ENCODE measurements around the gene PHLPP1.
"Not testable (repeated sequence)": the region's sequence is repeated elsewhere in the genome, so short reads cannot be mapped to it uniquely, and the experiment has no call there.

The PHLPP1 gene

GRCh38 chr18:62776024-62776570, 60.8 kb downstream of the PHLPP1 start:
- no peak for DNase-seq

GRCh38 chr18:62777814-62778213, 62.5 kb downstream of the PHLPP1 start:
- no peak for DNase-seq

DNA sequence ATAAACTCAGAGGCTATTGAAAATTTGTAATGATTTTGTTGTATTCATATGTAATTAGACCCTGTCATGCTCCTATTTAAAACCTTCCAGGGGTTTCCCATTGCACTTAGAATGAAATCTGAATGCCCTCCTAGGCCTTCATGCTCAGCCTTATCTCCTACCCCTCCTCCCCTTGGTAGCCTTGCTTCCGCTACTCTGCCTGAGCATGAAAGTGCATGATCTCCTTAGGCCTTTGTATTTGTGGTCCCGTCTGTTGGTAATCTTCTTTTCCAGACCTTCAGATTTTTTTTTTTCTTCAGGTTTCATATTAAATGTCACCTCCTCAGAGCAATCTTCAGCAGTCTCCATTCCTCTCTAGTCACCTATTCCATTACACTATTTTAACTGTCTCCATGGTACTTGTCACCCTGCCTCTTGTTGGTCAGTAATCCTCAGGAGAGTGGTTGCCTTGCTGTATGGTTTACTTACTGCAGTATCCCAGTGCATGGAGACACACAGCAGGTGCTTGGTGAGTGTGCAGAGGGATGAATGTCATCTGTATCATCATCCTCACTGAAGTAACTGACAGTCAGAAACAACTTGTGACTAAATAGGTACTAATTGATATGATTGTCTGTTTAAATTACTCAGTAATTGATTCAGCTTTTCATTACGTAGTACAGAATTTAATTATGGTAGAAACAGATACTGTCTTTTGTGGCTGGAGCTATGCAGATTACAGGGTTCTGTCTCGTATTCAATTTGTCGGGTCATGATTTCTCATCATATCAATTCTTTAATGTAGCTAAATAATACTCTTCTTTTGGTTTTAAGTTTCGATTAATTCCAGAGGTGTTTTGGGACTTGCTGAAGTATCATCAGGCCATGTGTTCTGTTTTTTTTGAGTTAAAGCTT, 63.9 kb downstream of the PHLPP1 start:
- DNase-seq = no peak

DNA sequence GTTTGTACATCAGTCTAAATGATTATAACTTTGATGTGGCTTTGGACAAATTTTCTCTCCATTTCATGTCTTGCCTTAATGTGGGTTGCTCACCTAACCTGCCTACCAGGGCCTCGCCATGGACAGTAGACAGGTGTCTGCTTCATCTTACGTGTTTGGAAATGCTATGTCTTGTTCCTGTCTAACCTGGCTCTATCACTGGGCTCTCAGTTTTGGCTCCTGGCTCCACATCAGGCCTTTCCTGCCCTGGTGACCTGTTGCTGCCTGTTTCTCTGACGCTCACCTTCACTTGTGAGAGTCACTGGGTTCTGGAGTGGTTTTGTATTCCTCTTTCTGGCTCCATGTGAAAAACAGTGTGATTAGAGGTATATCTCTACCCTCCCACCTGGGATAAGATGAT, 65.9 kb downstream of the PHLPP1 start:
- no peak for DNase-seq

- no peak for DNase-seq
Observed at GRCh38 chr18:62781893-62782292, 66.6 kb downstream of the PHLPP1 start.

GRCh38 chr18:62784338-62784965, 69.1 kb downstream of the PHLPP1 start:
- no peak for DNase-seq

- DNase-seq = no peak
Observed at GRCh38 chr18:62784966-62785413, 69.6 kb downstream of the PHLPP1 start.

DNA sequence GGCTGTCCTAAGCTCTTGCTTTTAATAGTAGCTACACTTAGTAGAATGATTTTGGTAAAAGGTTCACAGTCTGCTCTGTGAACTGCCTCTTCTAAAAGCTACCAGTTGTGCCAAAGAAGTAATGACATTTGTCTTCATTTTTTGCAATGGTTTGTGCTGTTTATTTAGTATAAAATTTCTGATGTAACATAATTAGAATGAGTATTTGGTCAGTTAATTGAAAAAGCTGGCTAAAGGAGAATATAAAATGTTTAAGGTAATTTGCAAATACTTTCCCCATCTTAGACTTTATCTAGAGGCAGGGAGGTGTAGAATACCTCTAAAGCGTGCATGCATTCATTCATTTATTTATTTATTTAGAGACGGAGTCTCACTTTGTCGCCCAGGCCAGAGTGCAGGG, 71.3 kb downstream of the PHLPP1 start:
- no peak for DNase-seq

GRCh38 chr18:62788111-62788510, 72.8 kb downstream of the PHLPP1 start:
- DNase-seq = no peak

DNA sequence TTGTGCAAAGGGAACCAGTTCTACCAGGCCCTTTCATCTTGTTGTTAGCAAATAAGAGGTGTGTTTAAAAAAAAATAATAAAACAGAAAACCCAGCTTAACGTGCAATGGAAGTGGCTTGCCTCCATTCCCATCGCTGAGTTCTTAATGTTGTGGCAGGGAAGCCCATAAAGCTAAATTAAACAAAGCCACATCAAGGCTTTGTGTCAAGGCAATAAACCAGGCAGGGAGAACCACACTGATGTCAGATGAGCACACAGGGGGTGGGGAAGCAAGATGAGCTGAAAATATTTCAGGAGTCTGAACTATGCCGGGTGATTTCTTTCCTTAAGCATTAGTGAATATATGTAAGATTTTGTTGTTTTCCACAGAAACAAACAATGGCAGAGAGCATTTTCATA, 73.5 kb downstream of the PHLPP1 start:
- DNase-seq = no peak

DNA sequence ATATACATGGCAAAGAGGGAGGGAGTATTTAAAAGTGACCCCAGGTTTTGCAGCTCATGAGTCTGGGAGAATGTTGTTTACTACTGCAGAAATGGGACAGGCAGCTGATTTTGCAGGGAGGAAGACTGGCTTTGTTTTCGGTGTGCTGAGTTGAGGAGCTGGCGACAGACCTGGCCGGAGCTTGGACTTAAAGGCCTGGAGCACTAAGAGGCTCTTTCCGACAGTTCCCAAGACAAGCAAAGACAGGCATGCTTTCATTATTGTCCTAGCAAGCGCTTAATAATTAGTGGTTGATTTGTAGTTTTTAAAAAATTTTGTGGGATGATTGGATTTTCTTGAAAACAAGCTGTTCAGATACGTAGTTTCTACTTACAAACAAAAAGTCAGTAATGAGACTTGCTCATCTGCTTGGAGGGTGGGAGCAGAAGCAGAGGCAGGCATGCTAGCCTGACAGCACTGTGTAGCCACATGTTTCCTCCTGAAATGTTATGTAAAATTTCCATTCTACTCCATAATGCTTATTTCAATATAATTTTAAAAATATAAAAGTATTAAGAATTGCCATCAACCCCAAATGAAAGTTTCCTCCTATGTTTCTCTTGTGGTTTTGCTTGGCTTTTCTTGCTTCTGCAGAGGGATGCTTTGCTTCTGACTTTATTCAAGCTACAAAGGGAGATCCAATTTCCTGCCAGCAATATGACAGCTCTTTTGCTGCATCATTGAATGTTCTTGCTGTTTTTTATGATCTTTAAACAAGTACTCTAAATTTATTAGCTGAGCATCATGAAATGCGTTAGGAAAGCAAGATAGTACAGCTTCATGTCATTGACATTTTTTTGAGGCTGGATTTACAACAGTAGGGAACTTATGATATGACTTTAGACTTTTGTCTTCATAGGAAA, 75.8 kb downstream of the PHLPP1 start:
- DNase-seq = no peak

DNA sequence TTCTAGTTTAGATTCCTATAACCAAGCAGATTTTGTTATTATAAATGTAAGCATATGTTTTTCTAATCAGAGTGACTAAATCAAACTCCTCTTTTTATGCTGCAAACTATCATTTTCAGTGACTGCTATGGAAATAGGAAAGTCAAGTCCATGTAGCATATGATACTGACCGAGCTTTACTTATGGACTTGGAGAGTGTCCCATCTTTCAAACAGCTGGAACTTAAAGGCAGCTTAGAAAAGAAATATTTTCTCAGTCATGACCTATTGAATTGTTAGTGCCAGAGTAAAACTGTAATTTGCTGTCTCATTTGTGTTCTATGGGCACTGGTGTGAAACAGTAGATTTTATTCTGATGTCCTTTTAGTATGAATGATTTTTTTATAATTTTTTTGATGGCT, 76.7 kb downstream of the PHLPP1 start:
- no peak for DNase-seq

DNA sequence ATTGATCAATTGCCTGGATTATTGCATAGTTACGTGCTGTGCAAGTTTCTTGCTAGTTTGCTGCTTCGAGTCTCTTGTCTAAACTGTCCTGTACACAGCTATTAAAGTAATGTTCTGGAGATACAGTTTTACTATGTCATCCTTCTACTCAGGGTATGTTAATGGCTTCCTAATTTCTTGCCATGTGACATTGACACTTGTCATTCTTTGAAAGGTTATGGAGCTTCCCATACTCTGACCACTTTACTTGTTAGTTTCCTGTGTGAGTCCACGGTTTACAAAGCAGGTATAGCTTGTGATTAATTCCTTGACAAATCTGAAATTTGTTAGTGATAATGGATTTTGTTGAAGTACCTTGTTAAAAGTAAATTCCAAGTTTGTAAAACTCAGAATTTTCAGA, 80.5 kb downstream of the PHLPP1 start:
- no peak for DNase-seq

DNA sequence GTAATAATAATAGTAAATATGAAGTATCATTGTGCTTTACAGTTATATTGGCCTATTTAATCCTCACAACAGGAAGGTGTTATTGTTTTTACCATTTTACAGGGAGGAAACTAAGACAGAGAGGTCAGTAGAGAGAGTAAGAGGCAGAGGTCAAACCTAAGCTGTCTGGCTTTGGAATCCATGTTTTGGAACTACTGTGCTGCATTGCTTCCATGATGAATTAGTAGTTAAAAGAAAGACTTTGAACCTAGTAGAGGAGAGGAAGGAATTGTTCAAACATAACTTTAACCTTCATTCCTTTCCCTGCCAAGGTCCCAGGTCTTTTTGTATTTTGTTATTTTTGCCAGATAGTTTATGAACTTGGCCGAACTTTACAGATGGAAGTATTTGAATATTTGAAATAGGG, 80.9 kb downstream of the PHLPP1 start:
- DNase-seq = no peak

- DNase-seq = no peak
Observed at GRCh38 chr18:62797329-62797728, 82.0 kb downstream of the PHLPP1 start.

- DNase-seq = no peak
Observed at GRCh38 chr18:62799977-62800376, 84.6 kb downstream of the PHLPP1 start.

- no peak for DNase-seq
Observed at GRCh38 chr18:62802523-62802922, 87.2 kb downstream of the PHLPP1 start.

DNA sequence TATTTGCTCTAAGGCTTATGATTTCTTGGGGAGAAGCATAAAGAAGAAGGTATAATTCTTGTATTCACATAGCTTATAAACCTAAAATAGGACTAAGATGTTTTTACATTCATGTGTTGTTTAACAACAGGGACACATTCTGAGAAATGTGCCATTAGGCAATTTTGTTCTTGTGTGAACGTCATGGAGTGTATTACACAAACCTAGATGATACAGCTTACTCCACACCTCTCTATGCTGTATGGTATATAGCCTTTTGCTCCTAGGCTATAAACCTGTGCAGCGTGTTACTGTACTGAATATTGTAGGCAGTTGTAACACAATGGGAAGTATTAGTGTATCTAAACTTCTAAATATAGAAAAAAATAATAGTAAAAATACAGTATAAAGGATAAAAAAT, 92.1 kb downstream of the PHLPP1 start:
- DNase-seq = no peak

DNA sequence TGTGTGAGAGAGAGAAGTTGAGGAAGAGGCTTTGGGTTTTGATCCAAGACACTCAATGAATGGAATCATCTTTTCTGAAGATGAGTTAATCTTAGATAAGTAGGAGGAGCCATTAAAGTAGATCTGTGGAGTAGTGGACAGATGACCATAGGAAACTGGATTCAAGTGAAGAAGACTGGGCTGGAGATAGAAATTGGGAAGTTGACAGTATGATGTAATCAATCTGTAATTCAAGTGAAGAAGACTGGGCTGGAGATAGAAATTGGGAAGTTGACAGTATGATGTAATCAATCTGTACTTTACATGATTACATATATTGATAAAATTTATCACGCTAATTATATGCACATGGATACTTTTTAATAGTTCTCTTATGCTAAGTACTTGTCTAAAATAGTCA, 92.8 kb downstream of the PHLPP1 start:
- no peak for DNase-seq

GRCh38 chr18:62809445-62809844, 94.1 kb downstream of the PHLPP1 start:
- DNase-seq = not testable (repeated sequence)

GRCh38 chr18:62809900-62810299, 94.6 kb downstream of the PHLPP1 start:
- no peak for DNase-seq

DNA sequence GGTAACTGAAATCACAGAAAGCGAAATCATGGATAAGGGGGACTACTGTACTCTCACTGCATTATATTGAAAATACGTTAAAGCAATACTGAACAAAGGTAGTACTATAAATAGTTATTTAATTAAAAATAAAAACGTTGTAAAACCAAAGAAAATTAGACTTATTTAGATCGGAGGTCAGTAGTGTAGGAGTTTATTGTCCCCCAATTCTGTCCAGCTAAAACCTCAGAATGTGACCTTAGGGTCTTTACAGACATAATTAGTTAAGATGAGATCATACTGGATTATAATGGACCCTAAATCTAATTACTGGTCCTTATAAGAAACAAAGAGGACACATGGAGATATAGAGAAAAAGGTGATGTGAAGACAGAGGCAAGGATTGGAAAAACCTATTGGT, 95.3 kb downstream of the PHLPP1 start:
- DNase-seq = no peak

DNA sequence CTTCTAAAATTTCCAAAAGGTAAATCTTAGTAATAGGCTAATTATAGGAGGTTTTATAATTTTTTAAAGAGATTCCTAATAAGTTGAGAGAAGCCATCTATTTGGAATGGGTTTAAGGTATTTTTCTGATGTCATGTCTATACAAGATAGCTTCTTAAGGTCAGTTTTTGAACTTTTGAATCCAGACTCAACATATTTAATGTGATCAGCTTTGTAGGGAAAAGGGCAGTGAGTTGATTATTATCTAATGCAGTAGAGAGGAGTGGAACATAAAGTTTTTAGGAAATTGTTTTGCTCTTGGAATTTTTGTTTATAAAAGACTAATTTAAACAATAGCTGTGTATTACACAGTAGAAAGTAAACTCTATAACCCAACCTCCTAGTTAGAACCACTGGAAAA, 96.3 kb downstream of the PHLPP1 start:
- DNase-seq = no peak

Data from 8988T (cell line).